D721Med (cell line): ENCODE results near the gene FCAMR.

Experiments
- DNase-seq: peaks from one replicate; pipeline ENCODE4 v3.0.0; 2011; ENCODE audit warnings: low spot score; ENCODE audit not compliant: insufficient read length
- FAIRE-seq: peaks from 2 replicates; lab custom pipeline; 2011; peaks lifted over from hg19 to GRCh38; lab: Jason Lieb, UNC
- CTCF ChIP-seq: IDR thresholded peaks from 2 replicates; pipeline ENCODE4 v1.5.1; 2012; ENCODE audit warnings: mild to moderate bottlenecking, control low read depth; ENCODE audit not compliant: insufficient read depth; ENCODE audit errors: missing control alignments

Gene FCAMR

GRCh38 chr1:206953126-206953525 is 17.1 kb downstream of the FCAMR start:
- no peak for TF ChIP-seq CTCF
- DNase-seq (no peak), FAIRE-seq (no peak)

- FAIRE-seq (no peak), DNase-seq (no peak)
- TF ChIP-seq CTCF, result no peak
Measured at GRCh38 chr1:206952171-206952570, 18.1 kb downstream of the FCAMR start.

GRCh38 chr1:206951318-206952100 is 18.8 kb downstream of the FCAMR start:
- no peak for DNase-seq
- TF ChIP-seq CTCF, result no peak
- FAIRE-seq, result no peak

- no peak for TF ChIP-seq CTCF
- no peak for DNase-seq
- no peak for FAIRE-seq
Measured at GRCh38 chr1:206949641-206950040, 20.6 kb downstream of the FCAMR start.

GRCh38 chr1:206949208-206949607 is 21.1 kb downstream of the FCAMR start:
- FAIRE-seq (no peak), DNase-seq (no peak)
- no peak for TF ChIP-seq CTCF

GRCh38 chr1:206947255-206947654 is 23.0 kb downstream of the FCAMR start:
- no peak for TF ChIP-seq CTCF
- no peak for FAIRE-seq
- DNase-seq, result no peak

GRCh38 chr1:206946261-206946660 is 24.0 kb downstream of the FCAMR start, which contains the start of gene PIGR:
TSS of gene PIGR (minus strand) at chr1:206946466. CDS start at chr1:206940531, 5,935 bp downstream.
- FAIRE-seq (no peak), DNase-seq (no peak)
- no peak for TF ChIP-seq CTCF
